SK-N-SH treated with all-trans-retinoic acid at 6 μM for 48 hours (cell line): ENCODE results near the gene DBF4B.

Source experiments
- BACH2 ChIP-seq: fragments of 250-450 bp; sonication (Bioruptor Pico); IDR thresholded peaks from 2 replicates; pipeline ENCODE4 v1.9.0; 2021; ENCODE audit warnings: mild to moderate bottlenecking, borderline replicate concordance
- ISL1 ChIP-seq: fragments of 250-450 bp; sonication (Bioruptor Pico); IDR thresholded peaks from 2 replicates; pipeline ENCODE4 v2.1.2; 2022; ENCODE audit warnings: mild to moderate bottlenecking, moderate library complexity
- OSR1 ChIP-seq: fragments of 250-450 bp; sonication (Bioruptor Pico); IDR thresholded peaks from 2 replicates; pipeline ENCODE4 v1.8.0; 2022; ENCODE audit warnings: moderate library complexity, mild to moderate bottlenecking, inconsistent platforms
- PATZ1 ChIP-seq: fragments of 250-450 bp; sonication (Bioruptor Pico); IDR thresholded peaks from 2 replicates; pipeline ENCODE4 v1.8.0; 2020; ENCODE audit warnings: mild to moderate bottlenecking, moderate library complexity, borderline replicate concordance
- PPARA ChIP-seq: fragments of 250-450 bp; sonication (Bioruptor Pico); IDR thresholded peaks from 2 replicates; pipeline ENCODE4 v1.5.0; 2020; ENCODE audit warnings: mild to moderate bottlenecking, borderline replicate concordance
- RARB ChIP-seq: fragments of 250-450 bp; sonication (Bioruptor Pico); IDR thresholded peaks from 2 replicates; pipeline ENCODE4 v1.8.0; 2021; ENCODE audit warnings: mild to moderate bottlenecking, moderate library complexity
- TSHZ2 ChIP-seq: fragments of 250-450 bp; sonication (Bioruptor Pico); IDR thresholded peaks from 2 replicates; pipeline ENCODE4 v1.5.0; 2020; ENCODE audit warnings: mild to moderate bottlenecking, moderate library complexity
- ZFP3 ChIP-seq: fragments of 250-450 bp; sonication (Bioruptor Pico); IDR thresholded peaks from 2 replicates; pipeline ENCODE4 v1.5.0; 2020; ENCODE audit warnings: mild to moderate bottlenecking, moderate library complexity
- ZFP30 ChIP-seq: fragments of 450-650 bp; formaldehyde crosslinking; IDR thresholded peaks from 2 replicates; pipeline ENCODE4 v1.5.0; 2022; ENCODE audit warnings: mild to moderate bottlenecking, moderate library complexity
- ZNF565 ChIP-seq: fragments of 450-650 bp; formaldehyde crosslinking; conservative IDR thresholded peaks from 2 replicates; pipeline ENCODE4 v1.5.0; 2020; ENCODE audit warnings: low read depth, mild to moderate bottlenecking, moderate library complexity
- ZNF70 ChIP-seq: fragments of 450-650 bp; formaldehyde crosslinking; IDR thresholded peaks from 2 replicates; pipeline ENCODE4 v1.5.0; 2020; ENCODE audit warnings: mild to moderate bottlenecking, moderate library complexity

- no peak for TF ChIP-seq ISL1 (CRISPR knock-in tag)
- TF ChIP-seq ZNF565 (CRISPR knock-in tag): no peak
- no peak for TF ChIP-seq PATZ1 (CRISPR knock-in tag)
- no peak for TF ChIP-seq ZFP30 (CRISPR knock-in tag)
- no peak for TF ChIP-seq RARB
- no peak for TF ChIP-seq TSHZ2
- TF ChIP-seq OSR1 (CRISPR knock-in tag): no peak
- TF ChIP-seq PPARA (CRISPR knock-in tag): no peak
- TF ChIP-seq ZFP3: no peak
- TF ChIP-seq ZNF70 (CRISPR knock-in tag): no peak
- no peak for TF ChIP-seq BACH2 (CRISPR knock-in tag)
Measured at GRCh38 chr17:44767493-44767892, 59.0 kb downstream of the DBF4B start.
